IPS-18a (cell line): ENCODE data around the gene SRRD.

ENCODE experiments used
- H3K27ac ChIP-seq: one replicate; pipeline ENCODE4 v1.5.1; 2013; ENCODE audit warnings: low read length
- H3K27me3 ChIP-seq: one replicate; pipeline ENCODE4 v1.6.1; 2013; ENCODE audit warnings: mild to moderate bottlenecking, low read length; ENCODE audit not compliant: control insufficient read depth, insufficient read depth
- H3K36me3 ChIP-seq: one replicate; pipeline ENCODE4 v1.6.1; 2013; ENCODE audit warnings: low read depth, low read length; ENCODE audit not compliant: control insufficient read depth
- H3K4me1 ChIP-seq: one replicate; pipeline ENCODE4 v1.6.1; 2013; ENCODE audit warnings: low read depth, low read length; ENCODE audit not compliant: control insufficient read depth
- H3K4me3 ChIP-seq: one replicate; pipeline ENCODE4 v1.5.1; 2013; ENCODE audit warnings: low read length
- H3K9ac ChIP-seq: one replicate; pipeline ENCODE4 v1.6.1; 2013; ENCODE audit warnings: mild to moderate bottlenecking, low read length, moderate library complexity
- H3K9me3 ChIP-seq: one replicate; pipeline ENCODE4 v1.6.1; 2013; ENCODE audit warnings: low read depth, low read length; ENCODE audit not compliant: control insufficient read depth

Gene SRRD

DNA sequence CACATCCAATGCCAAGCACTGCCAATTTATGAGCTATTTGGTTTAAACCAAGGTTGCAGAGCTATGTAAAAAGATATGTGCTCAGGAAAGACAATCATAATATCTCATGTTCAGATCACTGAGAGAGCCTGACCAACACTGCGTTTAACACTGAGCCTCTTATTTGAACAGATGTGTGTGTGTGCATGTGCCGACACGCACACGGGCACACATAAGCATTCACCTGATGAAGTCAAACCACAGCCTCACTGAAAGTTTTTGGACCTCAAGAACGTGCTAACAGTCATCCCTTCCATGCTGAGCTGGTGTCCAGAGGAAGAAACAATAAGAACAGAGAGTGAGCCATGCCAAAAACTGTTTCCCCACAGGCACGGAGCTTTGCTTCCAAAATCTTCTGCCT, 23.5 kb upstream of the SRRD start:
- H3K4me1 ChIP-seq = no peaks in the 10 kb centered on the region
- peaks cover 67% of the 10 kb centered on the region for H3K36me3 ChIP-seq
- H3K9me3 ChIP-seq = no peaks in the 10 kb centered on the region
- H3K9ac ChIP-seq = no peak overlapping the region
- H3K27ac ChIP-seq = no peak overlapping the region
- H3K4me3 ChIP-seq = no peak overlapping the region
- no peaks in the 10 kb centered on the region for H3K27me3 ChIP-seq

DNA sequence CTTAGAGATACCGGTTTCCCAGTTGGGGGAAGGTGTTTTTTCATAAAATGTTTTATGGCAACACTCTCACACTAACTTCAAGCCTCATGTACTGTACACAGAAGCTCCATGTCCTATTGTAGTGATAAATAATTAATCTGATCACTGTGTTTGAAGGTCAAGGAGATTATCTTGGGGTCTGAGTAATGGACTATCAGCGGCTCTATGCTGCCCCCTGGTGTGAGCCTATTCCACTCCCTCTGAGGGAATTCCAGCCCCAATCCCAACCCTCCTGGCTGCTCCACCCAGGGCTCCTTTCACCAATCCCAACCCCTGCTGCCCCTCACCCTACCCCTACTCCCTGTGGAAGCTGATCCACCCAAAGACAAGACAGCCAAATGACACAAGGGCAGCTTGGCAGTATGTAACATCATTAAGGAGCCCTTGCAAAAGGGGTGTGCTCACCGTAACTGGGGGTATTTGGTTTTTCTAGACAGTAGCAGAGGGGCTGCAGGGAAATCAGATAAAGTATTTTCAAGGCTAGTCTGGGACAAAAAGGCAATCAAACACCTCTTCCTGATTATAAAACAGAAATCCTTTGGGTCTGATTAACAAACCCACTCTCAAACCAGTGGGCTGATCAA, 22.4 kb upstream of the SRRD start:
- no peak overlapping the region for H3K9ac ChIP-seq
- H3K27ac ChIP-seq = no peak overlapping the region
- H3K4me3 ChIP-seq = no peak overlapping the region
- H3K36me3 ChIP-seq = peaks cover 74% of the 10 kb centered on the region
- no peaks in the 10 kb centered on the region for H3K9me3 ChIP-seq
- H3K27me3 ChIP-seq = no peaks in the 10 kb centered on the region
- H3K4me1 ChIP-seq = no peaks in the 10 kb centered on the region

DNA sequence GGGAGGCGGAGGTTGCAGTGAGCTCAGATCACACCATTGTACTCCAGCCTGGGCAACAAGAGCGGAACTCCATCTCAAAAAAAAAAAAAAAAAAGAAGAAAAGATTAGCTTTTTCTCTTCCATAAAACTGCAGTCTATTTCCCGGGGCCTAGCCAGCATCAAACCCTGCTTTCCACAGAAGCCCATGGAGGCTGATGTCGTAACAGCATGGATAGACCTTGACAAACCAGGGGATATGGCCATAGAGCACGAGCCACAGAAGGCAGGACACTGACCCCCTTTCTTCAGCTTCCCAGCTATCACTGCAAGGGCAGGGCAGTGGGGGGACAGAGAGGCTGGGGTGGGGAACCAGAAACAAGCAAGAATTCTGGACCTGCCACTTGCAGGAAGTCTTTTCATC, 21.6 kb upstream of the SRRD start:
- H3K9me3 ChIP-seq = no peaks in the 10 kb centered on the region
- peaks cover 81% of the 10 kb centered on the region for H3K36me3 ChIP-seq
- H3K27me3 ChIP-seq = no peaks in the 10 kb centered on the region
- no peaks in the 10 kb centered on the region for H3K4me1 ChIP-seq
- no peak overlapping the region for H3K4me3 ChIP-seq
- no peak overlapping the region for H3K27ac ChIP-seq
- no peak overlapping the region for H3K9ac ChIP-seq

DNA sequence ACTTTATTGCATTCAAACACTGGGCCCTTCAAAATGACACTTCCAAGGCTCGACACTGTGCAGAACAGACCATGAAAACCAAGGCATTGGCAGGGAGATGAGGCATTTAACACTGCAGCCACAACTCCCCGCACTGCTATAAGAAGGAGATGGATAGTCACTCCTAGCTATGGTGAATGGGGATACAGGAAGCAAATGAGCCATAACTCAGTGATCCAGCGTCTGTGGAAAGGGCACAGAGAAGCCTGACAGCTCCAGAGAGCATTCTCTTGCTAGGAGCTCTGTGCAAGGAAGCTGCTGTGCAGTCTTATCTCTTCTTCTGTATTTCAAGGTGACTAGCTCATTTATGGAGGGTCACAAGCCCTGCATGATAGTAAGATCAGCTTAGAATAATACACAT, 21.0 kb upstream of the SRRD start:
- Histone ChIP-seq H3K36me3 (peaks cover 82% of the 10 kb centered on the region), H3K9ac (no peak overlapping the region), H3K27me3 (no peaks in the 10 kb centered on the region), H3K27ac (no peak overlapping the region), H3K4me3 (no peak overlapping the region), H3K9me3 (no peaks in the 10 kb centered on the region), H3K4me1 (no peaks in the 10 kb centered on the region)

DNA sequence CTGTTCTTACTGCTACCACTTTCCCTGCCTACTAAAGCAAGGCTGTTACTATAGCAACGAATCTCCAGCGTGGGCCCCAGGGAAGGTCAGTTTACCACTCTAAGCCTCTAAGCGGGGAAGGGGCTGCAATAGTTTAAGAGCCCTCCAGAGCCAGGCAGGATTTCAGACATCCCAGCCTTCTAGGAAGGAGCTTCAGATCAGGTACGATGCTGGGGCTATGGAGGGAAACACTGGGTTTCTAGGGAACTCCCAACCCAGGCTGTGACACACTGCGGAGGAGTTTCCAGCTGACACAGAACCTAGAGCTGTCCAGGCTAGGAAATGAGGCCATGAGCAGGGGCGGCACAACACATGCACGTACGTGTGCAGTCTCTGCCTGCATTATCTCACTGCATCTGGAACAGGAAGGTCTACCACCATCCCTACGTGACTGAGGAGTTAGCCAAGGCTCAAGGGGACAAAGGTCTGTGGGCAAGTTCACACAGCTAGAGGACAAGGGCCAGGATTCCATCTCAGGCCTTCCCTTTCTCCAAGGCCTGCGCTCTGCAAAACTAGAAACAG, 20.5 kb upstream of the SRRD start:
- no peaks in the 10 kb centered on the region for H3K27me3 ChIP-seq
- H3K4me1 ChIP-seq = no peaks in the 10 kb centered on the region
- peaks cover 81% of the 10 kb centered on the region for H3K36me3 ChIP-seq
- no peak overlapping the region for H3K9ac ChIP-seq
- H3K9me3 ChIP-seq = no peaks in the 10 kb centered on the region
- no peak overlapping the region for H3K27ac ChIP-seq
- H3K4me3 ChIP-seq = no peak overlapping the region

DNA sequence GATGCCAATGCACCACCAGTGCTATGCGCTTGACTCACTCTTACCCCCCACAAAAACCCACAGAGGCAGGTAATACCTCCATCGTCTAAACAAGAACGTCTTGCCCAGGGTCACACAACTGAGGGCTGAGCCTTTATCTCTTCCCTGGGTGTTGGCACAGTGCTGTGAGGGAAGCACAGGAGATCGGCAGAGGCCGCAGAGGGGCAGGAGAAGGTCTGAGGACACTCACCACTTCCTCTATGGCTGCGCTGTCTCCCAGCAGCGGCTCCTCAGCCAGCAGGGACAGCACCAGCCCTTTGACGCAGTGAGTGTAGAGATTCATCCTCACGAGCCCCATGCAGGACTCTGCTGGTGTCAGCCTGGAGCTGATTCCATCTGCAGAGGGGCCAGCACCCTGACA, 20.0 kb upstream of the SRRD start:
- Histone ChIP-seq H3K4me1 (no peaks in the 10 kb centered on the region), H3K9me3 (no peaks in the 10 kb centered on the region), H3K27ac (no peak overlapping the region), H3K36me3 (peaks cover 84% of the 10 kb centered on the region), H3K4me3 (no peak overlapping the region), H3K9ac (no peak overlapping the region), H3K27me3 (no peaks in the 10 kb centered on the region)

DNA sequence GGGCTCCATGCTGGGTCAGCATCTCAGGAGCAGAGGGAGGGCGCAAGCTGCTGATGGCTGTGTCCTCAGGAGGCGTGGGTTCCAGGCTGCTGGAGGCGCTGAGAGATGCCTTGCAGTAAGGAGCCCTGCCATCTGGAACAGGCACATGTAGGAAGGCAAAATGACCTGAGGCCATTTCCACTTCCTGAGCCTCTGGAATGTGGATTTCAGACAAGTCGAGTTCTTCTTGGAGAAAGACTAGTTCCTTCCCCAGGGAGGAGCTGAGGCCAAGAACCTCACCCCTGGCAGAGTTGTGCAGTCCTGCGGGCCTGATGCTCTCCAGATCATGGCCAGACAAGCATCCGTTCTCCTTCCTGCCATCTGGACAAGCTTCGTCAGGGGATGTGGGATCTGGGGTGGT, 19.4 kb upstream of the SRRD start:
- no peaks in the 10 kb centered on the region for H3K27me3 ChIP-seq
- H3K9me3 ChIP-seq = no peaks in the 10 kb centered on the region
- H3K36me3 ChIP-seq = peaks cover 84% of the 10 kb centered on the region

DNA sequence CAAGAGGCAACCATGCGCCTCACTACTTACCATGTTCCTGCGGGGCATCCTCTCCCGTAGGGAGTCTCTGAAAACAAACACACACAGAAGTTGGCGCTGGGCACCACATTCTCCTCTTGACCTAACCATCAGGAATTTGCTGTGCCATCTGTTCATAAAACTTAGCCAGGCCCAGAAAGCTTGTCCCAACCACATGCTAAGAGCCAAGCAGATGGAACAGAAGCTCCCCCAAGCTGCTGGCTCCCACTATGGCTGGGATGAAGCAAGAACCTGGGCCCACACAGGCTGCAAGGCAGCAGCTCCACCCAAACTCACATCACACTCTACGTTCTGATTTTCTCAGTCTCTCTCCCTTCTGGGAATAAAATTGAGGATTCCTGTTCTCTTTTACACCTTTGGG, 17.5 kb upstream of the SRRD start:
- Histone ChIP-seq H3K27me3 (no peaks in the 10 kb centered on the region), H3K4me3 (no peak overlapping the region), H3K4me1 (no peaks in the 10 kb centered on the region), H3K27ac (no peak overlapping the region), H3K9me3 (no peaks in the 10 kb centered on the region), H3K9ac (no peak overlapping the region), H3K36me3 (peaks cover 88% of the 10 kb centered on the region)

More for the DNA sequence above, 19.4 kb upstream of the SRRD start:
- no peak overlapping the region for H3K4me3 ChIP-seq
- H3K27ac ChIP-seq = no peak overlapping the region
- H3K9ac ChIP-seq = no peak overlapping the region
- H3K4me1 ChIP-seq = no peaks in the 10 kb centered on the region

DNA sequence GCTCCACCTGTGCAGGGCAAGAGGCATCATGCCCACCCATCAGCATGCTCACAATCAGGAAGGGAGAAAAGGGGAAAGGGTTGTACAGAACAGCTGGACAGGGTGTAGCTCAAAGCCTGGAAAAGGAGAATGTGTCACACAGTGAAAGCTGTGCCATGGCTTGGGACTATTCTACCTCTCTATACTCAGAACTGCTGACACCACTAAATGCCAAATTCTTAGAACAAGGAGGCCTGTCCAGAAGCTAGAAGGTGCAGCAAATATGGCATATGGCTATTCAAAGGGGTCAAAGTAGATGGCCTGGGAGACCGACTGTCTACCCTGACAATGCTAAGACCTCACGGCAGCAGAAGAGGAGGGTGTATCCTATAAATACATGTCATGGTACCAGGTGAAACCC, 12.9 kb upstream of the SRRD start:
- H3K4me3 ChIP-seq = no peak overlapping the region
- no peaks in the 10 kb centered on the region for H3K27me3 ChIP-seq
- H3K27ac ChIP-seq = no peak overlapping the region
- no peak overlapping the region for H3K9ac ChIP-seq
- H3K9me3 ChIP-seq = no peaks in the 10 kb centered on the region
- no peaks in the 10 kb centered on the region for H3K4me1 ChIP-seq
- peaks cover 77% of the 10 kb centered on the region for H3K36me3 ChIP-seq

DNA sequence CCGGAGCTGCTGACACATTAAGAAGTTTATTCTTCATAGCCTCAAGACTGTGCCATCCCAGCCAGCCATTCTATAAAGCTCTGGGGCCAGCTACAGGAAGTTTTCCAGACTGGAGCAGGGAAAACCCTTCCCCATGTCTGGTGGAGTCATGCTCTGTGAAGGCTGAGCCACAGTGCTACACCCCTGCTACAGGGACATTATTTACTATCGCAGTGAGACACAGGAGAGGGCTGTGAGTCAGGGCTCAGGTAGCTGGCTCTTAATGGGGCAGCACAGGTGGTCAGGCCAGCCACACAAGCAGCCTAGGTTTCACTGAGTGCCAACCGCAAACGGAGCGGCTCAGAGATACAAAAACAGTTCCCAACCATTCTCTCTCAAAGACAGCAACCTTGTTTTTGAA, 12.2 kb upstream of the SRRD start:
- no peaks in the 10 kb centered on the region for H3K9me3 ChIP-seq
- no peak overlapping the region for H3K27ac ChIP-seq
- no peaks in the 10 kb centered on the region for H3K27me3 ChIP-seq
- peaks cover 77% of the 10 kb centered on the region for H3K36me3 ChIP-seq
- H3K4me3 ChIP-seq = no peak overlapping the region
- H3K9ac ChIP-seq = no peak overlapping the region
- no peaks in the 10 kb centered on the region for H3K4me1 ChIP-seq

DNA sequence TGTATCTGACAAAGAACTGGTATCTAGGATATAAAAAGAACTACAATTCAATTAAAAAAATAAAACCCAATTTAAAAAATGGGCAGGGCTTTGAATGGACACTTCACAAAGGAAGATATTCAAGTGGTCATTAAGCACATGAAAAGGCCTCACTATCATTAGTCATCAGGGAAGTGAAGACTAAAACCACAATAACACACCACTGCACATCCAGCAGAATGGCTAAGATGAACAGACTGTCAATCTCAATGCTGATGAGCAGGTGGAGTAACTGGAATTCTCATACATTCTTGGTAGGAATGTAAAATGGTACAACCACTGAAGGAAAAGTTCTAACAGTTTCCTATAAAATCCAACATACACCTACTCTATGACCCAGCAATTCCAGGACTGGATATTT, 9.0 kb upstream of the SRRD start:
- H3K27ac ChIP-seq = no peak overlapping the region
- no peak overlapping the region for H3K9ac ChIP-seq
- H3K36me3 ChIP-seq = peaks cover 65% of the 10 kb centered on the region
- no peaks in the 10 kb centered on the region for H3K27me3 ChIP-seq
- H3K4me1 ChIP-seq = no peaks in the 10 kb centered on the region
- H3K4me3 ChIP-seq = no peak overlapping the region
- no peaks in the 10 kb centered on the region for H3K9me3 ChIP-seq

DNA sequence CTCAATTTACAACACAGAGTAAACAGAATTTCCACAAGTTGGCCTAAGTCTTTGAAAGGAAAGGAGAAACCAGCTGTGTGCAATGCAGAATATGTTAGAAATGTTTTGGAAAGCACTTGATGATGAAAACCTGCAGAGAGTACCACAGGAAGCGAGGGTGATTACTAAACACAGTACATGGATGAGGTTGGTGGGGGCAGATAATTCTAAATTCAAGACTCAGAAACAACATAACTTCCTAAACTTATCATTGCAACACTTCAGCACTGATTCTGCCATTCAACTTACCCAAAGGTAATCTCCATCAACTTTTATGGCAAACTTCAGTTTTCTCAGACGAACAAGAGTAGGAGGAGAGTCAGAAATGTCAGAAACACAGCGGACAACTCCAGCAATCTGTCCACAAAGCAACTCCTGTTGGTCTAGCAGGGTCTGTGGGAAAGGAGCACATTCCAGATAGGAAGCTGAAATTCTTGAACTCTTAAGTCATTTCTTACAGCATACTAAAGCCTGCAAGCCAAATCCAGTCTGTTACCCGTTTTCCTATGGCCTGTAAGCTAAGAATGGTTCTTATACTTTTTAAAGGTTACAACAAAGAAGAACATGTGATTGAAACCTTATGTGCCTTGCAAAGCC, 6.9 kb upstream of the SRRD start:
- no peak overlapping the region for H3K27ac ChIP-seq
- peaks cover 6% of the 10 kb centered on the region for H3K4me1 ChIP-seq

More for the DNA sequence above, 6.9 kb upstream of the SRRD start:
- Histone ChIP-seq H3K9me3 (no peaks in the 10 kb centered on the region), H3K4me3 (no peak overlapping the region), H3K27me3 (no peaks in the 10 kb centered on the region), H3K36me3 (peaks cover 44% of the 10 kb centered on the region), H3K9ac (no peak overlapping the region)
